DOHH2 (cell line): ENCODE results near the gene PCDHGA12.

Experiments
- H3F3A ChIP-seq: fragments of 200-600 bp; sonication (generic), shearing (Covaris generic); 2 replicates; pipeline ENCODE4 v1.6.0; 2016; ENCODE audit warnings: antibody characterized with exemption, mild to moderate bottlenecking; ENCODE audit not compliant: control insufficient read depth, insufficient read depth
- H3K27ac ChIP-seq: fragments of 200-600 bp; sonication (generic); 2 replicates; pipeline ENCODE4 v1.5.1; 2014; ENCODE audit warnings: low read depth, mild to moderate bottlenecking, low read length, moderate library complexity
- H3K27me3 ChIP-seq: fragments of 200-600 bp; sonication (generic); 2 replicates; pipeline ENCODE4 v1.6.1; 2014; ENCODE audit warnings: mild to moderate bottlenecking, low read length, mixed read lengths; ENCODE audit not compliant: control insufficient read depth
- H3K36me3 ChIP-seq: fragments of 200-600 bp; sonication (generic); 2 replicates; pipeline ENCODE4 v1.6.1; 2014; ENCODE audit warnings: mild to moderate bottlenecking, low read length, moderate library complexity, mixed read lengths; ENCODE audit not compliant: control insufficient read depth
- H3K4me1 ChIP-seq: fragments of 200-600 bp; sonication (generic); 2 replicates; pipeline ENCODE4 v1.6.1; 2014; ENCODE audit warnings: mild to moderate bottlenecking, low read length, mixed read lengths; ENCODE audit not compliant: control insufficient read depth
- H3K4me2 ChIP-seq: fragments of 200-600 bp; sonication (generic); 2 replicates; pipeline ENCODE4 v1.6.0; 2014; ENCODE audit warnings: mild to moderate bottlenecking, low read length, moderate library complexity
- H3K4me3 ChIP-seq: fragments of 200-600 bp; sonication (generic); 2 replicates; pipeline ENCODE4 v1.5.1; 2014; ENCODE audit warnings: mild to moderate bottlenecking, low read length, mixed read lengths
- H3K79me2 ChIP-seq: fragments of 200-600 bp; sonication (generic); 2 replicates; pipeline ENCODE4 v1.6.1; 2014; ENCODE audit warnings: mild to moderate bottlenecking, low read length, mixed read lengths; ENCODE audit not compliant: control insufficient read depth
- H3K9me2 ChIP-seq: fragments of 200-600 bp; sonication (generic); replicated peaks from 2 replicates; pipeline ENCODE4 v1.6.1; 2014; ENCODE audit warnings: mild to moderate bottlenecking, low read length, mixed read lengths; ENCODE audit not compliant: control insufficient read depth
- H3K9me3 ChIP-seq: fragments of 200-600 bp; sonication (generic); 2 replicates; pipeline ENCODE4 v1.6.1; 2014; ENCODE audit warnings: antibody characterized with exemption, low read length, mixed read lengths; ENCODE audit not compliant: control insufficient read depth, insufficient read depth
- H4K20me1 ChIP-seq: fragments of 200-600 bp; sonication (generic); 2 replicates; pipeline ENCODE4 v1.6.0; 2014; ENCODE audit warnings: low read depth, mild to moderate bottlenecking, antibody characterized with exemption, low read length, moderate library complexity; ENCODE audit not compliant: control insufficient read depth, insufficient read depth
- EZH2phosphoT487 ChIP-seq: fragments of 200-600 bp; sonication (generic); IDR thresholded peaks from 2 replicates; pipeline ENCODE4 v1.6.1; 2017; ENCODE audit warnings: borderline replicate concordance, mild to moderate bottlenecking, antibody characterized with exemption, low read length, moderate library complexity, mixed read lengths
- TF ChIP-seq, protein P1 (sequence below): fragments of 200-600 bp; sonication (generic); IDR thresholded peaks from one replicate; pipeline ENCODE4 v1.5.1; 2014; ENCODE audit warnings: antibody characterized with exemption, mild to moderate bottlenecking, low read depth, low read length; ENCODE audit not compliant: poor library complexity, severe bottlenecking

The PCDHGA12 gene

DNA sequence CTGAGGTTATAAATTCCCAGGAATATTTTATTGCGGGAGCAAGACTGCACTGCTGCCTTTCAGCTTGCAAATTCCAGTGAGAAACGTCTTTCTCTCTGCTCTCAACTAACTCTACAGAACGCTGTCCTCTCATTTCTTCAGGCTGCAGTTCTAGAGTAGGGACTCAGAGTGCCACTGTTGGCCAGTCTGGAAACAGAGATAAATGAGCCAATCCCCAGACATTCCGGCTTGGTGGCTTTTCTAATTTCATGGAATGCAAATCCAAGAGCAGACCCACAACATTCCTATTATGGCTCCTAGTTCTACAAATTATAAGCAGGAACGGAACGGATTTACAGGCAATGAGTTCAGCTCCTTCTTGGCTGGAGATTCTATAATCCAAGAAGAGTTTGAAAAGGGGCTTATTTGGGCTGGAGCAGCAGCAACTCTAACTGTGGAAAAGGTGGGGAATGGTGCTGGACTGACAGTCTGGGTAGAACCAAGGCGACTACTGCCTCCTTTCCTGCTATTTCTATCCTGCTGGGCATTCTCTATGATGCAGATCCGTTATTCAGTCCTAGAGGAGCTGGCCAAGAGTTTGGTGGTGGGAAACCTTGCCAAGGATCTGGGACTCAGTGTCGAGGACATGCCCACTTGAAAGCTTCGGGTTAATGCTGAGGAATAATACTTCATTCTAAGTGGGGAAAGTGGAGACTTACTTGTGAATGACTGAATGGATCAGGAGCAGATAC lies 9.3 kb downstream of the PCDHGA12 start:
- no peaks in the 10 kb centered on the region for H3K9me2 ChIP-seq
- TF ChIP-seq, protein P1, sequence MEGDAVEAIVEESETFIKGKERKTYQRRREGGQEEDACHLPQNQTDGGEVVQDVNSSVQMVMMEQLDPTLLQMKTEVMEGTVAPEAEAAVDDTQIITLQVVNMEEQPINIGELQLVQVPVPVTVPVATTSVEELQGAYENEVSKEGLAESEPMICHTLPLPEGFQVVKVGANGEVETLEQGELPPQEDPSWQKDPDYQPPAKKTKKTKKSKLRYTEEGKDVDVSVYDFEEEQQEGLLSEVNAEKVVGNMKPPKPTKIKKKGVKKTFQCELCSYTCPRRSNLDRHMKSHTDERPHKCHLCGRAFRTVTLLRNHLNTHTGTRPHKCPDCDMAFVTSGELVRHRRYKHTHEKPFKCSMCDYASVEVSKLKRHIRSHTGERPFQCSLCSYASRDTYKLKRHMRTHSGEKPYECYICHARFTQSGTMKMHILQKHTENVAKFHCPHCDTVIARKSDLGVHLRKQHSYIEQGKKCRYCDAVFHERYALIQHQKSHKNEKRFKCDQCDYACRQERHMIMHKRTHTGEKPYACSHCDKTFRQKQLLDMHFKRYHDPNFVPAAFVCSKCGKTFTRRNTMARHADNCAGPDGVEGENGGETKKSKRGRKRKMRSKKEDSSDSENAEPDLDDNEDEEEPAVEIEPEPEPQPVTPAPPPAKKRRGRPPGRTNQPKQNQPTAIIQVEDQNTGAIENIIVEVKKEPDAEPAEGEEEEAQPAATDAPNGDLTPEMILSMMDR: no peak
- no peak for TF ChIP-seq EZH2phosphoT487
- no peak overlapping the region for H3K27ac ChIP-seq
- no peaks in the 10 kb centered on the region for H3K27me3 ChIP-seq
- no peaks in the 10 kb centered on the region for H3K79me2 ChIP-seq
- no peak overlapping the region for H3K4me2 ChIP-seq
- H4K20me1 ChIP-seq: no peaks in the 10 kb centered on the region
- peaks cover 15% of the 10 kb centered on the region for H3K4me1 ChIP-seq
- H3K9me3 ChIP-seq: no peaks in the 10 kb centered on the region
- no peaks in the 10 kb centered on the region; the same call in 1 of the 2 replicates for H3K36me3 ChIP-seq
- 0 out of 2 replicates have a peak, but pooled peaks cover 2% of the 10 kb centered on the region for H3F3A ChIP-seq
- H3K4me3 ChIP-seq: no peak overlapping the region

DNA sequence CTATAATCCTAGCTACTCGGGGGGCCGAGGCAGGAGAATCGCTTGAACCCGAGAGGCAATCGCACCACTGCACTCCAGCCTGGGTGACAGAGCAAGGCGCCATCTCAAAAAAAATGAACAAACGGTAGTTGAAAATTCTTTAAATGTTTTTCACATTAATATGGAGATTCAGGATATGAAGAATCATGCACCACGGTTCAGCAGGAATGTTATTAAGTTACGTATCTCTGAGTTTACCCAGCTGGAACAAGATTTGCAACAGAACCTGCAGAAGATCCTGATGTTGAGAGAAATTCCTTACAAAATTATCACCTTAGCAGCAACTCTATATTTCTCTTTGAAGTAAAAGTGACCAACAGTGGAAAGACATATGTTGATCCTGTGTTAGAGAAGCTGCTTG lies 10.0 kb downstream of the PCDHGA12 start:
- Histone ChIP-seq H3K4me1 (peaks cover 15% of the 10 kb centered on the region), H3F3A (0 out of 2 replicates have a peak, but pooled peaks cover 2% of the 10 kb centered on the region), H3K4me2 (no peak overlapping the region), H4K20me1 (no peaks in the 10 kb centered on the region), H3K9me2 (no peaks in the 10 kb centered on the region), H3K27ac (no peak overlapping the region), H3K36me3 (no peaks in the 10 kb centered on the region; the same call in 1 of the 2 replicates), H3K9me3 (no peaks in the 10 kb centered on the region), H3K4me3 (no peak overlapping the region), H3K79me2 (no peaks in the 10 kb centered on the region), H3K27me3 (no peaks in the 10 kb centered on the region)
- TF ChIP-seq, protein P1: no peak
- no peak for TF ChIP-seq EZH2phosphoT487

DNA sequence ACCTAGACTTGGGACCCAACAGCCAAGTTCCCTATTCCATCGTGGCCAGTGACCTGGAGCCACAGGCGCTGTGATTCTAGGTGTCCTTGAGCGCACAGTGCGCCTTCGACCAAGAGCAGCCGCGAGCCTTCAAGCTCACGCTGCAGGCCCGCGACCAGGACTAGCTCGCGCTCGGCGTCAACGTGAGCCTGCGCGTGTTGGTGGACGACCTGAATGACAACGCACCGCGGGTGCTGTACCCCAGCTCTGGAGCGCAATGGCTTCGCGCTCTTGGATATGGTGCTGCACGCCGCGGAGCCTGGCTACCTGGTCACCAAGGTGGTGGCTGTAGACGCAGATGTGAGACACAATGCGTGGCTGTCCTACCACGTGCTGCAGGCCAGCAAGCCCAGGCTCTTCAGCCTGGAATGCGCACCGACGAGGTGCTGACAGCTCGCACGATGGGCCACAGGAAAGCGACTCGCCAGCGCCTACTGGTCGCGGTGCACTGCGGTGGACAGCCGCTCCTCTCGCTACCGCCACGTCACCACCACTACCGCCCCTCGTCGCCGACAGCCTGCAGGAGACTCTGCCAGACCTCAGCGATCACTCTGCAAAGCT lies 11.4 kb downstream of the PCDHGA12 start:
- Histone ChIP-seq H3F3A (0 out of 2 replicates have a peak, but pooled peaks cover 2% of the 10 kb centered on the region), H3K9me3 (no peaks in the 10 kb centered on the region), H3K27ac (no peak overlapping the region), H3K4me3 (no peak overlapping the region), H3K36me3 (no peaks in the 10 kb centered on the region; the same call in 1 of the 2 replicates), H3K4me1 (peaks cover 15% of the 10 kb centered on the region), H3K27me3 (no peaks in the 10 kb centered on the region), H4K20me1 (no peaks in the 10 kb centered on the region), H3K4me2 (no peak overlapping the region), H3K9me2 (no peaks in the 10 kb centered on the region), H3K79me2 (no peaks in the 10 kb centered on the region)
- TF ChIP-seq EZH2phosphoT487: no peak

DNA sequence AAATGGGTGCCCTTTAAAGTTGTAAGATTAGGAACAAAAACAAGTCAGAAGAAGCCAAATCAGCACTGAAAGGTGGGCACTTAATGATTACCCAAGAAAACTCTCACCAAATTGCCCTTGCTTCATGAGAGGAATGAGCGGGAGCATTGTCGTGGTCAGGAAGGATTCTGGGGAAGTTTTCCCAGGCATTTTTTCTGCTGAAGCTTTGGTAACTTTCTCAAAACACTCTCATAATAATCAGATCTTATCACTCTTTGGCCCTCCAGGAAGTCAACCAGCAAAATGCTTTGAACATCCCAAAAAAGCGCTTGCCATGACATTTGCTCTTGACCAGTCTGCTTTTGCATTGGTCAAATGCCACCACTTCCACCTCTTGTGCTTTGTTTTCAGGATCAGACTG lies 35.0 kb downstream of the PCDHGA12 start:
- Histone ChIP-seq H3K36me3 (no peaks in the 10 kb centered on the region), H3F3A (no peaks in the 10 kb centered on the region), H3K9me2 (no peaks in the 10 kb centered on the region), H3K27me3 (no peaks in the 10 kb centered on the region), H4K20me1 (no peaks in the 10 kb centered on the region), H3K27ac (no peak overlapping the region), H3K4me2 (no peak overlapping the region), H3K4me1 (peaks cover 4% of the 10 kb centered on the region), H3K4me3 (no peak overlapping the region), H3K79me2 (no peaks in the 10 kb centered on the region), H3K9me3 (no peaks in the 10 kb centered on the region)
- TF ChIP-seq, protein P1: no peak
- TF ChIP-seq EZH2phosphoT487: no peak
